ENCODE data around the gene ANKRD10. TPM values are rescaled to one million over a fixed set of nuclear protein-coding genes. Genes with fewer than 3 reads are reported as not detected.

ANKRD10 gene
- total RNA-seq, 1 donor, result 60.5 TPM

DNA sequence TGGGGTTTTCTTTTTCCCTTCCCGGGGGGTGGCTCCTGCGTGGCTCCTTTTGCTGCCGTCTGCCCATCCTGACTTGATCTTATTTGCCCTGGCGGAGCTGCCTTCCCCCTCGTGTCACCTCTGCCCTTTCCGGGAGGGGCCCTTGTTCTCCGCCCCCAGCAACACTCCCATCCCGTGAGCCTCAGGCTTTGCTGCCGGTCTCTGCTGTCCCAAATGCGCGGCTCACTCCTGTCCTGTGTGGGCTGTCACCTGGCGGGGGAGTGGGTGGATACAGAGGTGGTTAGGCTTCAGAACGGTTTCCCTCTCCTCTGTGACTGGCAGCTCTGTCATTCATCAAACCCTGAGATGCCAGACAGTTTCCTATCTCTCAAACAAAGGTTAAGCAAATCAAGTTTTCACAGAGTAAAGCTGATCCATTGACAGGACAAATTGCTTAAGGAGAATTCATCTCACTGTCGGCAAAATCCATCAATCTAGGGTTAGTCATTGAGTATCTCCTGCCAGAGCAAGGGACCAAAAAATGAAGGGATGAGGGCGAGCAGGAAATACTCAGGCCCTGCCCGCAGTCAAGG, 84.0 kb downstream of the ANKRD10 start:
- no peak overlapping the region for H3K4me3 ChIP-seq (ENCODE audit: low read depth, low read length)
- TF ChIP-seq, protein P1, sequence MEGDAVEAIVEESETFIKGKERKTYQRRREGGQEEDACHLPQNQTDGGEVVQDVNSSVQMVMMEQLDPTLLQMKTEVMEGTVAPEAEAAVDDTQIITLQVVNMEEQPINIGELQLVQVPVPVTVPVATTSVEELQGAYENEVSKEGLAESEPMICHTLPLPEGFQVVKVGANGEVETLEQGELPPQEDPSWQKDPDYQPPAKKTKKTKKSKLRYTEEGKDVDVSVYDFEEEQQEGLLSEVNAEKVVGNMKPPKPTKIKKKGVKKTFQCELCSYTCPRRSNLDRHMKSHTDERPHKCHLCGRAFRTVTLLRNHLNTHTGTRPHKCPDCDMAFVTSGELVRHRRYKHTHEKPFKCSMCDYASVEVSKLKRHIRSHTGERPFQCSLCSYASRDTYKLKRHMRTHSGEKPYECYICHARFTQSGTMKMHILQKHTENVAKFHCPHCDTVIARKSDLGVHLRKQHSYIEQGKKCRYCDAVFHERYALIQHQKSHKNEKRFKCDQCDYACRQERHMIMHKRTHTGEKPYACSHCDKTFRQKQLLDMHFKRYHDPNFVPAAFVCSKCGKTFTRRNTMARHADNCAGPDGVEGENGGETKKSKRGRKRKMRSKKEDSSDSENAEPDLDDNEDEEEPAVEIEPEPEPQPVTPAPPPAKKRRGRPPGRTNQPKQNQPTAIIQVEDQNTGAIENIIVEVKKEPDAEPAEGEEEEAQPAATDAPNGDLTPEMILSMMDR (IDR thresholded peaks at IDR 0.05; ENCODE audit: insufficient read depth, low read depth, low read length), result no peak
- no peak for DNase-seq (ENCODE audit: low read depth)

DNA sequence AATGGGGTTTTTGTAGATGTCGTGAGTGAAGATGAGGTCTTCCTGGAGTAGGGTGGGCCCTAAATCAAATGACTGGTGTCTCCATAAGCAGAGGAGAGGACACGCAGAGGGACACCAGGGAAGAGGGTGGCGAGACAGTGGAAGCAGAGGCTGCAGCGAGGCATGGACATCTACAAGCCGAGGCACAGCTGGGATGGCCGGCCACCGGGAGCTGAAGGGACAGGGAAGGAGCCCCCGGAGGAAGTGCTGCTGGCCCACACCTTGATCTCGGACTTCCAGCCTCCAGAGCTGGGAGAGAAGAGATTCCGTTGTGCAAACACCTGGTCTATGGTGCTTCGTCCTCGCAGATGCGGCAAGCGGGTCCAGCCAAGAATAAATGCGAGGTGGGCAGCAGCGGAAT, 84.5 kb downstream of the ANKRD10 start:
- no peak for DNase-seq (ENCODE audit: low read depth)
- H3K4me3 ChIP-seq (ENCODE audit: low read depth, low read length), result no peak overlapping the region
- TF ChIP-seq, protein P1 (IDR thresholded peaks at IDR 0.05; ENCODE audit: insufficient read depth, low read depth, low read length), result no peak

GRCh38 chr13:110829486-110829885, 85.4 kb downstream of the ANKRD10 start:
- H3K4me3 ChIP-seq (ENCODE audit: low read depth, low read length), result no peak overlapping the region
- TF ChIP-seq, protein P1 (IDR thresholded peaks at IDR 0.05; ENCODE audit: insufficient read depth, low read depth, low read length), result no peak
- DNase-seq (ENCODE audit: low read depth), result no peak

GRCh38 chr13:110828705-110829104, 86.2 kb downstream of the ANKRD10 start:
- DNase-seq (ENCODE audit: low read depth), result no peak
- TF ChIP-seq, protein P1 (IDR thresholded peaks at IDR 0.05; ENCODE audit: insufficient read depth, low read depth, low read length), result no peak
- no peak overlapping the region for H3K4me3 ChIP-seq (ENCODE audit: low read depth, low read length)

Small RNA genes lying within 50 kb of the gene (small RNA-seq; reads per million reads assigned to genes)
- gene AL442128.1, result not detected

Other genes with a start within 250 kb of the ANKRD10 start
- 85.4 and 107 TPM in 2 replicates for gene CARS2, start 209.0 kb downstream of the ANKRD10 start, total RNA-seq
- gene ING1, start 201.4 kb downstream of the ANKRD10 start, total RNA-seq, result 8.1 and 8.2 TPM in 2 replicates
- 40.6 and 52.2 TPM in 2 replicates for gene ARHGEF7, start 200.2 kb upstream of the ANKRD10 start, total RNA-seq

Measured in fibroblast of villous mesenchyme (primary cell).